ENCODE results near the gene SCN5A. TPM values are rescaled to one million over a fixed set of nuclear protein-coding genes. Genes with fewer than 3 reads are reported as not detected.

Gene SCN5A
- total and polyA plus RNA-seq, 2 donors (not counting 1 experiment from before 2014, with no cell fraction given), result 0.20 to 0.37 TPM

- Histone ChIP-seq H3K27ac (ENCODE audit: low read length in 2 of 2) (no peak overlapping the region), H3K9ac (ENCODE audit: low read length) (no peak overlapping the region), H2AFZ (ENCODE audit: insufficient read depth, low read depth, low read length, poor library complexity, severe bottlenecking) (no peak overlapping the region), H3K4me1 (ENCODE audit: control insufficient read depth in 2 of 2, insufficient read depth in 2 of 2, low read length in 2 of 2) (peaks cover 12 to 13% of the 10 kb centered on the region in 2 donors), H3K27me3 (replicated peaks in 1 of 4; ENCODE audit: control extremely low read depth in 1 of 4, control insufficient read depth in 3 of 4, insufficient read depth in 4 of 4, low read length in 3 of 4) (peaks cover 0 to 34% (median 14%) of the 10 kb centered on the region in 4 experiments), H4K20me1 (ENCODE audit: control insufficient read depth, insufficient read depth, low read length, poor library complexity, severe bottlenecking) (no peaks in the 10 kb centered on the region), H3K4me3 (ENCODE audit: control extremely low read depth in 1 of 5, extremely low read depth in 1 of 5, insufficient read depth in 1 of 5, low read depth in 2 of 5, low read length in 4 of 5) (no peak overlapping the region), H3K9me3 (ENCODE audit: control extremely low read depth in 1 of 3, control insufficient read depth in 2 of 3, insufficient read depth in 1 of 3, low read length in 2 of 3) (peaks cover 0 to 6% (median 0%) of the 10 kb centered on the region in 3 donors), H3K4me2 (replicated peaks; ENCODE audit: low read depth, low read length, poor library complexity, severe bottlenecking) (no peak overlapping the region), H3K36me3 (replicated peaks in 1 of 2; ENCODE audit: control extremely low read depth in 1 of 2, control insufficient read depth in 1 of 2, extremely low read depth in 1 of 2, insufficient read depth in 2 of 2, low read length in 1 of 2) (no peaks in the 10 kb centered on the region), H3K79me2 (ENCODE audit: control insufficient read depth, insufficient read depth, low read length) (no peaks in the 10 kb centered on the region)
- ATAC-seq (ENCODE audit: low read depth), result no peak
- Mint-ChIP-seq H3K27ac (no peak overlapping the region), H3K27me3 (peaks cover 14% of the 10 kb centered on the region), H3K4me3 (no peak overlapping the region), H3K4me1 (peaks cover 6% of the 10 kb centered on the region), H3K9me3 (ENCODE audit: insufficient read depth) (no peaks in the 10 kb centered on the region)
- ChIA-PET CTCF (no interaction called here), POLR2A (no interaction called here)
- intact Hi-C loops (cut with micrococcal nuclease), result no loop called here
- no peak for DNase-seq
- TF ChIP-seq, protein P1, sequence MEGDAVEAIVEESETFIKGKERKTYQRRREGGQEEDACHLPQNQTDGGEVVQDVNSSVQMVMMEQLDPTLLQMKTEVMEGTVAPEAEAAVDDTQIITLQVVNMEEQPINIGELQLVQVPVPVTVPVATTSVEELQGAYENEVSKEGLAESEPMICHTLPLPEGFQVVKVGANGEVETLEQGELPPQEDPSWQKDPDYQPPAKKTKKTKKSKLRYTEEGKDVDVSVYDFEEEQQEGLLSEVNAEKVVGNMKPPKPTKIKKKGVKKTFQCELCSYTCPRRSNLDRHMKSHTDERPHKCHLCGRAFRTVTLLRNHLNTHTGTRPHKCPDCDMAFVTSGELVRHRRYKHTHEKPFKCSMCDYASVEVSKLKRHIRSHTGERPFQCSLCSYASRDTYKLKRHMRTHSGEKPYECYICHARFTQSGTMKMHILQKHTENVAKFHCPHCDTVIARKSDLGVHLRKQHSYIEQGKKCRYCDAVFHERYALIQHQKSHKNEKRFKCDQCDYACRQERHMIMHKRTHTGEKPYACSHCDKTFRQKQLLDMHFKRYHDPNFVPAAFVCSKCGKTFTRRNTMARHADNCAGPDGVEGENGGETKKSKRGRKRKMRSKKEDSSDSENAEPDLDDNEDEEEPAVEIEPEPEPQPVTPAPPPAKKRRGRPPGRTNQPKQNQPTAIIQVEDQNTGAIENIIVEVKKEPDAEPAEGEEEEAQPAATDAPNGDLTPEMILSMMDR (IDR thresholded peaks at IDR 0.05), result no peak
- no peak for TF ChIP-seq EZH2 (IDR thresholded peaks at IDR 0.05; ENCODE audit: borderline replicate concordance, insufficient read depth, low read depth, low read length, poor library complexity, severe bottlenecking)
- WGBS (ENCODE audit: insufficient coverage), result 90% methylated on average over 4 of the region's 4 CpGs
These were observed 4.4 kb downstream of the SCN5A start for GRCh38 chr3:38645076-38645475.

DNA sequence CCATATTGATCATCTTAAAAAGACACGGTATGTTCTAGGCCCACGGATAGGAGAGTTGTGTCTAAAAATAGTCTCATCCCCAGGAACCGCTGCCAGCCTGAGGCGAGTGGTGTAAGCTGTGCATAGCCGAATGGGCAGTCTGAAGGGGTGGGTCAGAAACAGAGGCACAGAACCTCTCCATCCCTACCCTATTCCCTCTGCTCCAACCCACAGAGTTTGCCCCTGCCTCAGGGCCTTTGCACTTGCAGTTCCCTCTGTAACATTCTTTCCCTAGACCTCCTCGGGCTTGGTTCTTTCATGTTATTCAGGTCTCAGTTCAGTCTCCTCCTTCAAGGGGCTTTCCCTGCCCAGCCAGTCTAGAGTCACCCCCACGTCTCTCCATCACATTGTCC is 4.8 kb downstream of the SCN5A start:
- H3K9ac ChIP-seq (ENCODE audit: low read length), result no peak overlapping the region
- peaks cover 0 to 30% (median 12%) of the 10 kb centered on the region in 4 experiments for H3K27me3 ChIP-seq (replicated peaks in 1 of 4; ENCODE audit: control extremely low read depth in 1 of 4, control insufficient read depth in 3 of 4, insufficient read depth in 4 of 4, low read length in 3 of 4)
- no peak for DNase-seq
- no peaks in the 10 kb centered on the region for H3K79me2 ChIP-seq (ENCODE audit: control insufficient read depth, insufficient read depth, low read length)
- WGBS (ENCODE audit: insufficient coverage), result 69% methylated on average over 2 of the region's 7 CpGs
- Mint-ChIP-seq H3K4me1 (peaks cover 6% of the 10 kb centered on the region), H3K4me3 (no peak overlapping the region), H3K27me3 (peaks cover 14% of the 10 kb centered on the region), H3K27ac (no peak overlapping the region), H3K9me3 (ENCODE audit: insufficient read depth) (no peaks in the 10 kb centered on the region)
- peaks cover 9% of the 10 kb centered on the region in 2 donors for H3K4me1 ChIP-seq (ENCODE audit: control insufficient read depth in 2 of 2, insufficient read depth in 2 of 2, low read length in 2 of 2)
- H3K4me3 ChIP-seq (ENCODE audit: control extremely low read depth in 1 of 5, extremely low read depth in 1 of 5, insufficient read depth in 1 of 5, low read depth in 2 of 5, low read length in 4 of 5), result no peak overlapping the region
- H3K27ac ChIP-seq (ENCODE audit: low read length in 2 of 2), result no peak overlapping the region
- TF ChIP-seq, protein P1 (IDR thresholded peaks at IDR 0.05), result no peak
- no peak for TF ChIP-seq EZH2 (IDR thresholded peaks at IDR 0.05; ENCODE audit: borderline replicate concordance, insufficient read depth, low read depth, low read length, poor library complexity, severe bottlenecking)
- no peaks in the 10 kb centered on the region for H4K20me1 ChIP-seq (ENCODE audit: control insufficient read depth, insufficient read depth, low read length, poor library complexity, severe bottlenecking)
- H3K36me3 ChIP-seq (replicated peaks in 1 of 2; ENCODE audit: control extremely low read depth in 1 of 2, control insufficient read depth in 1 of 2, extremely low read depth in 1 of 2, insufficient read depth in 2 of 2, low read length in 1 of 2), result no peaks in the 10 kb centered on the region
- H2AFZ ChIP-seq (ENCODE audit: insufficient read depth, low read depth, low read length, poor library complexity, severe bottlenecking), result no peak overlapping the region
- H3K9me3 ChIP-seq (ENCODE audit: control extremely low read depth in 1 of 3, control insufficient read depth in 2 of 3, insufficient read depth in 1 of 3, low read length in 2 of 3), result peaks cover 0 to 4% (median 0%) of the 10 kb centered on the region in 3 donors
- intact Hi-C loops (cut with micrococcal nuclease), result no loop called here
- CTCF ChIA-PET, result no interaction called here
- POLR2A ChIA-PET, result no interaction called here
- no peak overlapping the region for H3K4me2 ChIP-seq (replicated peaks; ENCODE audit: low read depth, low read length, poor library complexity, severe bottlenecking)
- no peak for ATAC-seq (ENCODE audit: low read depth)
